Skin of body (tissue), 2 donors: ENCODE measurements around the gene CPA1. TPM values are rescaled to one million over a fixed set of nuclear protein-coding genes. Genes with fewer than 3 reads are reported as not detected.

Experiments
- DNase-seq: peaks from one replicate; lab custom pipeline; 2025; lab: John Stamatoyannopoulos, UW
- total RNA-seq: library from RNA; depleted of rRNA; stranded (reverse); fragments of >200 nt; gene quantifications from one replicate; pipeline ENCODE4 v1.2.3, GENCODE V29; 2014

The CPA1 gene
- total RNA-seq, 1 donor from 2014 or later = 0.79 TPM

DNA sequence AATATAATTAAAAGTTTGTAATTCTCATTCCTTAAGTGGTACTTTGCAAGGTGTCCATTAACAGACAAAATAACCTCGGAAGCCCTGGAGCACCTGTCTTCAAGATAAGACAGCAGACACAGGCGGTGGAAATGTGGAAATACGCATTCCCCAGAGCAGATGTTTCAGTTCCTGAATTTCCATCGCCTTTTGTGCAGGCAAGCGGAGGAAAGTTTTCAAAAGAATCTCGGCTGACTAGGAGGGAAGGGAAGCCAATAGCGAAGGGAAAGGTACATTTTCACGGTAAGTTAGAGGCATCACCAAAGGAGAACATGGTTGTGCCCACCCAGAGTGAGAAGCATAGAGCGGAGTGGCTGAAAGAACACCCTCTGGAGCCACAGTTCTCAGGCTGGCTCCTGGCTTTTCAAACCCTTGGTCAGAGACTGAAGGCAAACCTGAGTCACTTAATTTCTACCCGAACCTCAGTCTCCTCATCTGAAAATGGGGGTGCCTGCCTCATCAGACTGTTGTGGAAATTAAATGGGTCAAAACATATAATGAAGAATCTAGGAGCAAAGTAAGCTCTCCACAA, 13.6 kb downstream of the CPA1 start:
- peak; percentile 46 for DNase-seq

DNA sequence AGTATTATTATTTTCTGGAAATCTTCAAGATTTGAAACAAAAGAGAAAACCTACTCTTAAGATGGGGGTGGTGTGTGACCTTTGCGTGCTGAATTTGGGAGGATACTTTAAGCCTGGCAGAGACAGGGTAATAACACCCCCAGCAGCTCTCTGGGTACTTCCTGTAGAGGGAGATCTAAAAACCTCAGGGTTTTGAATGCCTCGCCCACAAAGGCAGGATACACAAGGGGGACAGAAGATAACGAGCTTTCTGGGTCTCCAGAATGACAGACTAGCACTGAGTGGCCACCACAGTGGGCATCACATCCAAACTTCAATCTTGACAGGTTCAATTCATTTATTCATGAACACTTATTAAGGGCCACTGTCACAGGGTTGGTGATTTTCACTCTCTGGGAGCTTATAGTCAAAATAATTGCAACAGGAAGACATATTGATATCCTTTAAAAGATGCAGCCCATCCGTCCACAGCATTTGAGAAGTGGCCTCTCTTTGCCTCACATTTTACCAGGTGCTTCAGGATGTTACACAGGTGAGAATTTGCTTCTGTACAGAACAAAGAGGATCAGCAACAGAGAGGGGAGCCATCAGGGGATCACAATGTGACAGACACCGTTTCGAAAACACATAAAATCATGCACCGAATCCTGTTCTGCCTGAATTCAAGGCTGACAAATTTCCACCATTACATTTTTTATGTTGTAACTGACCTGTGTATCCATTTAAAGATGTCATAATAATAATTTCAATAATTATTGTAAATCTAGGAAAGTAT, 14.3 kb downstream of the CPA1 start:
- no peak for DNase-seq

DNA sequence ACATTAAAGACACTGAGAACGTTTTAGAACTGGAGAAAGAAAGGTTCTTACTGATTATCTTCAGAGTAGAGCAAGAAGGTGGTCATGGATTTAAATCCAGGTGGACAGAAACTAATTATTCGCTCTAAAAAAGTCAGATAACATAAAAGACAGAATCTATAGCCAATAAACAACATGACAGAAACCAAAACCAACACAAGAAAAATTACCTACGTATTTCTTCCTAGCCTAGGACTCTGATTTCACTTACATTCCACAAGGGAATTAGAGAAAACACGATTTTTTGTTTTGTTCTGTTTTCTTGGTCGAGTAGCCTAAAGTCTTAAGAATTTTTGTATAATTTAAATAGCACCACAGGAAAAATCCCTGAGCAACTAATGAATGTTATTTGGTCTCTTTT, 15.1 kb downstream of the CPA1 start:
- no peak for DNase-seq

DNA sequence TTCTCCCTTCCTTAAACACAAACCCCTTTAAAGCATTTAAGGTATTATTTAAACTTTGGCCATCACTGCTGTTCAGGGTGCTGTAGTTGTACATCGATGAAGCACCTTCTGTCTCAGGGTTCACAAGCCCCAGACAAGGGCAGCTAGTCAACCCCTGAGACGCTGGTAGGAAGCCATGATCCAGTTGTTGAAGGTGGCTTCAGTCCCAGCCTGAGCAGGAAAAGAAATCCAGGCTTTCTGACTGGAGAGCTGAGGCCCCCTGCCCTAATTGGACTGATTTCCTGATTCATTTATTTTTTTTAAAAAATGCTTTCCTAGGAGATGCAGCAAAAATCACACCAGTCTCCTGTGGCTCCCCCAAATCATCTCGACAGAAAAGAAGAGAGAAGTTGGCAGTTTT, 15.8 kb downstream of the CPA1 start:
- DNase-seq = no peak

DNA sequence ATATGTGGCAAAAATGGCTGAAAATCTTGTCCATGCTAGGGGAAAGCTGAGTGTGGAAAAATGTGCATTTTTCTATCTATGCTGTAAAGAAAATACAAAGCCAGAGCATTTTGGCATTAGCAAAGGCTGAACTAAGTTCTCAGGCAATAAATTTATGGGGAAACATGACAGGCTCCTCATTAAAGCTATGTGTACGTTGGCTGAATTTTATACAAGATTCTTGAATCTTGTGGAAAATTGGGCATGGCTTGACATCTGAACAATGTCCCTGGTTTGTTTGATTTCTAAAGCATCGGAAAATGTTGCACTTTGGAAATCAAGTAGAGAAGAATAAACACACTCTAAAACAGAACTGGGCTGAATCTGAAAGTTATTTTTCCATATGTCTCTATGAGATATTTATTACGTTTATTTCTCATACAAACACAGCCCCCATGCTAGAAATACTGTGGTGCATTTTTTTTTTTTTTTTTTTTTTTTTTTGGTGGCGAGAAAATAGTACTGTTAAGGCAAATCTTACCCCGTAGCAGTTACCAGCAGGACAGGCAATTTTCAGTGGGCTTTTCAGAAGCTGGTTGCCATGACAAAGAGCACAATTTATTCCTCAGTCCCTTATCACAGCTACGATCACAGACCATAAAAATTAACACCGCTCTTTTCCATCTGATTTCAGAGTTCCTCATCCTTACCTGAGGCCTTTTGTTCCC, 16.9 kb downstream of the CPA1 start:
- peak; percentile 90 for DNase-seq

DNA sequence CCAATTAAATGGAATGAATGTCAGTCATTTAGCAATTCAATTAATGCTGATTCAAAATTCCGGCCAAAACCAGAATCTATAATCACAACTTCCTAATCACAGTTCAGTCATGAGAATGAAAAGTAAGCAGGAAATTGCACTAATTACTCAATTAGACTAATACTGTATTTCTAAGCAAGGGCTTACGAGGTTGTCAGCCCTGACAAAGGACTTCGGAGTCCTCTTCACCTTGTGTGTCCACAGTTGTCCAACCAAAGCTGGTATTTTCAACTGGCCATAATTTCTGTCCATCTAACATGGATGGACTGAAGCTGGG, 17.4 kb downstream of the CPA1 start:
- DNase-seq = no peak

DNA sequence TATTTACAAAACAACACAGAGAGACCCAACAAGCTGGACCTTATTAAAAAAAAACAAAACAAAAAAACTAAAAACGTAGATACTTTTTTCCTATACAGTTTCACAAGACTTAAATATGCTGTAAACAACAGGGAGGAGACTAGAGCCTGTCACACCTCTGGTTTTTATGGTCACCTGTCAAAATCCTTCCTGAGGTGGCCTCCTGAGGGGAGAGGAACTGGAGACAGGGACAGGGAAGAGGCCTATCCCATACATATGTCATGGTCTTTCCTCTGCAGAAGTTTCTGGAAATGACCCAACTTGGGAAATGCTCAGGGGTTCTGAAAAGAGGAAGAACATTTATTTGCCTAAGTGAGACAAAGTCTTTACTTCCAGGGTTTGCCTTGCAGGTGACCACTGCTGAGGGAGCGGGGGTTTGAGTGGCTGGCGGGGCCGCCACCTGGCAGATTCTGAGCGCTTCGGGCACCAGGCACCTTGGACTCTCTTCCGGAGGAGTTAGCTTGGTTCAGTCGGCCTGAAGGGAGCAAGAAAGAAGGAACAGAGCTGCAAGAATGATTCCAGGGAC, 18.3 kb downstream of the CPA1 start:
- DNase-seq = no peak

DNA sequence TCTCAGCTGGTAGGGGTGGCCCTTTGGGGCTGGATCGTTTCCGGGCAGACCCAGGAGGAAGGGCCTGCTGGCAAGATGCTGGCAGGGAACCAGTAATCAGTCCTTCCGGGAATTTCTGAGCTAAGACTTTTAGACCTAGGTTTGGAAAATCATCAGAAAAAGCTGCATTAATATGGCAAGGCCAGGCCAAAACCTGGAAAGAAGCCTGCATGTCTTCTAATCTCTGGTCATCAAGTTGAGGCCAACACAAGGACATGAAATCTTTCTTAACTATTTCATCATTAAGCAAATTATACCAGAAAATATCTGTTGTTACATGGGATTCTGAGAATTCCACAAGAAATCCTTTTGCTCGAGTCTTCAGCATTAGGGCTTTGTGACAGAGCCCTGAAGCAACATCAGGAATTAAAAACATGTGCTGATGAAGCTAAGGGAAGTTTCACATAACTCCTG, 19.9 kb downstream of the CPA1 start:
- peak; percentile 92 for DNase-seq

DNA sequence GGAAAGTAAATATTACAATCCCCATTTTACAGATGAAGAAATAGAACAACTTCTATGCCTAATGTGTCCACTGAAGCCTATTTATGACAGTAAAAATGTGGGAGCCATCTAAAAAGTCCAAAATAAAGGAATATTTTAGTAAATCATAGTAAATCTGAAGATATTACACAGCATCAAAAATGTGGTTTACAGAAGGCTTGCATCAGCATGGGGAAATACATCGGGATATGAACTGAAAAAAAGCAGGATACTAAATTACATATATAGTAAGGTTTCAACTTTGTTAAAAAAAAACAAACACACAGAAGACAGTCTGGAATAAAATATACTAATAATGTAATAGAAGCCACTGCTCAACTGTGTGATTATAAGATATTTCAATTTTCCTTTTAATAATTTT, 20.8 kb downstream of the CPA1 start:
- DNase-seq = no peak

DNA sequence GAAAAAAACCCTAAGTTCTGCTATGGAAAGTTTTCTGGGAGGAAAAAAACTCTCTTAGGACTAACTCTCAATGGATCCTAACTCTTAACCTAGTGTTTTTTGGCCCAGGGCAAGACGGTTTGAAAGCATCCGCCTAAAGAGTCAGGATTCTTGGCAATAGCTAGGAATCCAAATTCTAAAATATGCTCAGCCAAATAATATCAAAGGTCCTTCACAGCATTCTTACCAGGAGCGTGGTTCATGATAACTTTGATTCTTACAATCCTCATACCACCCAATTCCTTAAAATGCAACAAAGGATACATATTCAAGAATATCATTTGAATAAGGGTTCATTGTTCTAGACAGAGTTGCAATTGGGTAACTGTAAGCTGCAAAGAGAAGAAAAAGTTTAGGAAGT, 21.3 kb downstream of the CPA1 start:
- no peak for DNase-seq

DNA sequence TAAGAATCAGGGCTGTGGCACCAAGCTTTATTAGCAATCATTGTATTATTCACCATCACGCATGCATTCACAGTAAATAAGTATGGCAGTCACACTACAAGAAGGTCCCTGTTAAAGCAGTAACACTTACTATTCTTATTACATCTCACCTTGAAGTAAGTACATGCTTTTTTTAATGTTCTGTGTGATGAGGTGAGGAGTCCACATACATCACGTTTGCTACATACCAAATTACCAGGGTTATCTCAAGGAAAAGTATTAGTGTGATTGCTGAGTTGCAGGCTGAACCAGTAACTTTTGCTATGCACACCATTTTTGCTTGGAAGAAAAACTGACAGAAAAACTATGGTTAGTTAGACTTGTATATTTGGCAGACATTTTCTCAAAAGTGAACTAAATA, 24.7 kb downstream of the CPA1 start:
- no peak for DNase-seq

DNA sequence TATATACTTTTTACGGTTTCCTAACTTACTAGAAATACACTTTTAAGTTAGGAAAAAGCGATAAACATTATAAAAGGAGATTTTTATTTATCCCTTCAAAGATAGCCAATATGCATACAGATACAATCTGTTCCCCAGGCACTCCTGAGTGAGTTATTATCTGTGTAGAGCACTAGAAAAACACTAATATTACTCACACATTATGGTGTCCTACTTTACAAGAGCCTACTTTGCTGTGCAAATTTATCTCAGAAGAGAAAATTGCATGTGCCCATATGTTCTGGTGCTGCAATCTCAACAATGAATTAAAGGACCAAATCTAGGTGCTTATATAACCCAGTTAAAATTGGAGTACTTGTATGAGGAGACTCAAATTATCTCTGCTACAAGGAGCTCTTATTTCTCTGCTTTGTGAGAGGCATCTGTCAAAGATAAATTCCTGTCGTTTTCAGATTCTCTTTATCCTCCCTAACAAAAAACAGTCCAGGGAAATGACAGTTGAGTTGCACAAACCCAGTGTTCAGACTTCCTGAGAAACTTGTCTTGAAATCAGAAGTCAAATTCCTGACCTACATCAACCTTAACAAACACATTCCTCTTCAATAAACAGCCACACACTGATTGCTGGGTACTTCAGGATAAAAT, 28.9 kb downstream of the CPA1 start:
- DNase-seq = peak; percentile 11

DNA sequence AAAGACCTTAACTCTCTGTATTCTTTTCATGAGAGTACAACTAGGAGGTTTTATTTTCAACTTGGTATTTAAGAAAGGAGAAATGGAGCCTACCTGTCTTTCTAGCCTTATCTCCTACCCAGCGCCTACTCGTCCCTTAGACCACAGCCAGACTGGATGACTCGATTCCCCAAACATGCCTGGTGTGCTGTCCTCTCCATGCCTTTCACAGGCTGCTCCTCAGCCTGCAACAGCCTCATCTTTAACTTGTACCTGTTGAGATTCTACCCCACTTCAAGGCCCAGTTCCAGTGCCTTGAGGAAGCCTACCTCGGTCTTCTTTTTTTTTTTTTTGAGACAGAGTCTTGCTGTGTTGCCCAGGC, 29.4 kb downstream of the CPA1 start:
- DNase-seq = no peak

DNA sequence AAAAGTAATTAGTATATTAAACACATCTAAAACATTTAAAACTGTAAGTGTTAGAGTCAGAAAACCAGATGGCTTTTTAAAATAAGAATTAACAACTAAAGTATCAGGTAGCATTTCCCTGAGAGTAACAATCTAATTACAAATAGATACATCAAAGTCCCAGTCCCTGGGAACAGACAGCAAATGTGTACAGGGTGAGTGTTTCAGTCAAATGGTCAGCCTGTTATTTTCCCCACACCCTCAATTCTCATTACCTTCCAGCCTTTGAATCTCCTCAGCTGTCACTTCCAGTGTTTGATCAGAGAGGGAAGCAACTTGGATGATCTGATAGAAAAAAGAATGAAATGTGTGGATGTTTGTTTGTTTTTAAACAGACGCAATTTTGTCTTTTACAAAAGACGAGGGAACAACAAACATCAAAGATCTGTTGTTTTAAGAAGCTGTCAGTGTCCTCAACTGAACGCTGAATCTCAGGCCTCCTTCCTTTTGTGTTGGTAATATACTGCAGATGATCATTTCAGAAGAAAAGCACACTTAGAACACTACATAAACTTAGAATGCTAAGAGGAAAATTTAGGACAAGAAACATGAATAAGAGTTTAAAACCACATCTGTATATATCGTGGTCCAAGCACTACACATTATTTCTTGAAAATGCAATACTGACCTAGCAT, 30.7 kb downstream of the CPA1 start:
- peak; percentile 15 for DNase-seq

DNA sequence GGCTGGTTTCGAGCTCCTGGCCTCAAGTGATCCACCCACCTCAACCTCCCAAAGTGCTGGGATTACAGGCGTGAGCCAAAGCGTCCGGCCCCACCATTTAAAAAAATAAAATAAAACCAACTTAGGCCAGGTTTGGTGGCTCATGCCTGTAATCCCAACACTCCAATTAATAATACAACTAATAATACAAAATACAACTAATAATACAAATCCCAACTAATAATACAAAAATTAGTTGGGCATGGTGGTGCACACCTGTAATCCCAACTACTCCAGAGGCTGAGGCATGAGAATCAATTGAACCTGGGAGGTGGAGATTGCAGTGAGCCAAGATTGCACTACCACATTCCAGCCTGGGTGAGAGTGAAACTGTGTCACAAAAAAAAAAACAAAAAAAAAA, 32.9 kb downstream of the CPA1 start:
- DNase-seq = no peak

DNA sequence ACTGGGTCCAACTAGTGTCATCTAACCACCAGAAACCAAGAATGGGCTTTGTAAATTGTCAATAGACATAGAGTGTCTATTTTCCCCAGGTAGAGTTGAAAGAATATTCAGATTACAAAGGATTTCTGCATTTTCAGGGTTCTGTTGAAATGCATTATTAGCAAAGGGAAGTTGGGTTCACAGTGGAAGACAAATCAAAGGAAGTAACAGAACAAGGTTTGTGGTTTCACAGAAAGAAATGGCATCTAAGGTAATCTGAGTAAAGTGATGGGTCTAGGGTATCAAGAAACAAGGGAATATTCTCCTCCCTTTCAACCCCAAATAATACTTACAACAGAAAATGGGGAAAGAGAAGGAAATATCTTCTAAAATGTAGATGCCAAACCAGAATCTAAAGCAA, 34.7 kb downstream of the CPA1 start:
- DNase-seq = no peak

DNA sequence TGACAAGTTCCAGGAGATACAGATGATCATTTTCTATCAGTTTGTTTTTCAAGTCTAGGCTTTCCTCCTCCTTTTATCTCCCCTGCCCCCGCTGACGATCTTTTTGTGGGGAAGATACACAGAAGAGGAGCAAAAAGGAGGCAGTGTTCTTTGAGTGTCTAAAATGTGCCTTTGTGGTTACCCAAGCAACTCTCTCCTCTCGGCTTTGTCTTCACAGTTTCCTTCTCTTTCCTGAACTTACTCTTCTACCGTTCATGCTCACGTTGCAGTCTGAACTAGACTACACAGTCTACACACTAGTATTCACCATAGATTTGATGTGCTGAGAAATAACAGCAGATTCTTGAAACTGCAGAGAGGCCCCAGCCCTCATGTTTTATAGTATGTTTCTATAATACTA, 36.9 kb downstream of the CPA1 start:
- no peak for DNase-seq

DNA sequence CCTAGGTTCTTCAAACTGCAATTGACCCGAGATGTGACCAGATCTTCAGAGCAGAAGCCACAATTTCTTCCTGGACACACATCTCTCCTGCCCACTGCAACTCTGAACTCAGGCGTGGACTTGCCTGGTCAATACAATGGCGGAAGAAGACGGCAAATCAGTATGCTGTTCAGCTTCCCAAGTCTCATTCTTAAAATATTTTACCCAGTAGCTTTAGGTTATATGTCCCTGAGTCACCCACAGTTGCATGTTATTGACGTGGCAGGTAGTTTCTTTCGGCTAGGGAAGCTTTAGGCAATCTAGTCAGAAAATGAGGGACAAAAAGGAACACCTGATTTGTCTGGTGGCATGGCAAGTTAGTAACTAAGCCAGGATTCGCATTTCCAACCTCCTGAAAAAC, 38.0 kb downstream of the CPA1 start:
- no peak for DNase-seq

DNA sequence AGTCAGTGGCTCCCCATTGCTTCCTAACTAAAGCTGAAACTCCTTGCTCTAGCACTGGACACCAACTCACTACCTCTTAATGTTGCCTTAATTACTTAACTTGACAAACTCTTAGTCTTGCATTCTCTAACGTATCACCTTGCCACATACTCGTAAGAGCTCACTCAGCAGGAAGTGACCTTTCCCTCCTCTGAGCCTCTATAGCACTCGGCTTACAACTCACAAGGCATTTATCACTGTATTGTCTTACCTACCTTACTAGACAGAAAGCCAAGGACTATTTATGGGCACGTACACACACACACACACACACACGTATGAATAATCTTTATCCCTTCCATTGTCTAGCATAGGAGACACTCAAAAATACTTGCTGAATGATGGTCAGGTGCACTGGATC, 39.4 kb downstream of the CPA1 start:
- no peak for DNase-seq

DNA sequence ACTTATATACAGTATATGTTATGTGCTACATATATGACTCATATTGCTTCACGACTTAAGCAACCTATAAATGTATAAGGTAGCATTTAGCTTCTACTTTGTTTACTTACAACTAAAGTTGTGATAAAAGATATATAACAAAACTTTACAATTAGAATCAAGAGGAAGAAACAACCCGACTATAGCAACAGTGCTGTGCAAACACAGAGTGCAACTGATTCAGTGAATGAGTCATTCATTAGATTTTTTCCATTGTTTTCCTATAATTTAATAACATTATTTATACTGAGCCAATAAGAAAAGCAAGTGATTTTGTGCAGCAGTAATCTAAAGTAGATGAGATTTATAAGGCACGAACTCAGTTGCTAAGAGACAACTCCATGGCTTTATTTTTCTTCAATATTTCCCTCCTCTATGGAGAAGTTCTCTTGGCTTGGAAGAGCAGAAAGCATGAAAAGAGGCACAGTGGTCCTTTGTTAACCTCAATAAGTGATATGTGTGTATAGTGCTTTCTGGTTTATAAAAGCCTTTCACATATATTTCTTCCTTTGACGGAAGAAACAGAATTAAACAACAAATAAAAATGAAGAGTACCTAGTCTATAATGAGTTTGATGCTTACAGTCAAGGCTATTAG, 40.8 kb downstream of the CPA1 start:
- DNase-seq = peak; percentile 46

DNA sequence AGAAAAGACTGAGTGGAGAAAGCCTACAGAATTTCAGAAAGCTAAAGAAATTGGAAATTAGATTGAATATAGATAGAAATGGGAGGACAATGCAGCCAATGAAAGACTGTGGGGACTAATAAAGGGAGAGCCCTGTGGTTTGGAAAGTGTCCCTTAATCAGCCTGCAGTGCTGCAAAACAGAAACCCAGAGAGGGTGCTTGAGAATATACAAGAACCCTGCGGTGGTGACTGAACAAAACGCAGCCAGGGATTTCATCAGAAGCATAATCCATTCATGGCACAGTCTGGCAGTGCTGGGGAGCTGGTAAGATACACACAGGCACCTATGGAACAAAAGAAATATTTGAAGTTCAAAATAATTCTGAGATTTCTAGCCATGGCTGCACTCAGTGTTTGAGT, 41.4 kb downstream of the CPA1 start:
- DNase-seq = no peak
